NOMO-1 treated with DMSO at 0.1 percent for 48 hours (cell line): ENCODE results near the gene SNCG.
"Not testable (repeated sequence)": the region's sequence is repeated elsewhere in the genome, so short reads cannot be mapped to it uniquely, and the experiment has no call there.

Source experiments
- DNase-seq: peaks from one replicate; lab custom pipeline; 2025; ENCODE audit not compliant: unreplicated experiment; lab: John Stamatoyannopoulos, UW

The SNCG gene

GRCh38 chr10:86944907-86945306 is 13.5 kb upstream of the SNCG start:
- no peak for DNase-seq

GRCh38 chr10:86945361-86946212 is 12.8 kb upstream of the SNCG start:
- no peak for DNase-seq

GRCh38 chr10:86946213-86947155 is 11.9 kb upstream of the SNCG start:
- no peak for DNase-seq

GRCh38 chr10:86947806-86948205 is 10.6 kb upstream of the SNCG start:
- DNase-seq: not testable (repeated sequence)

- no peak for DNase-seq
Measured at GRCh38 chr10:86950349-86950748, 8.1 kb upstream of the SNCG start.

- DNase-seq: no peak
Measured at GRCh38 chr10:86951184-86951761, 7.1 kb upstream of the SNCG start.

- no peak for DNase-seq
Measured at GRCh38 chr10:86952106-86952505, 6.3 kb upstream of the SNCG start.

- not testable (repeated sequence) for DNase-seq
Measured at GRCh38 chr10:86952697-86953096, 5.7 kb upstream of the SNCG start.

- DNase-seq: no peak
Measured at GRCh38 chr10:86953747-86954680, 4.4 kb upstream of the SNCG start.

GRCh38 chr10:86954681-86955500 is 3.5 kb upstream of the SNCG start:
- no peak for DNase-seq

GRCh38 chr10:86955501-86956194 is 2.8 kb upstream of the SNCG start:
- no peak for DNase-seq

GRCh38 chr10:86956195-86956847 is 2.1 kb upstream of the SNCG start:
- DNase-seq: no peak

- DNase-seq: no peak
Measured at GRCh38 chr10:86956848-86957448, 1.5 kb upstream of the SNCG start.

- DNase-seq: no peak
Measured at GRCh38 chr10:86957471-86958115, 806 bp upstream of the SNCG start, which contains the start of gene MMRN2. TSS of gene MMRN2 (minus strand) at chr10:86957615. CDS start at chr10:86957541, 74 bp downstream.

GRCh38 chr10:86958901-86959736 is 720 bp downstream of the SNCG start:
- no peak for DNase-seq

- no peak for DNase-seq
Measured at GRCh38 chr10:86959737-86960002, 1.3 kb downstream of the SNCG start.
